GM19035 (cell line): ENCODE data around the gene TEX48.
A peak's percentile ranks its signal among the peaks of the same experiment; 100 is the strongest.

Source experiments
- ATAC-seq: cut with Tn5 transposase; IDR thresholded peaks from one replicate; pipeline ENCODE4 v1.9.1; 2021; ENCODE audit not compliant: unreplicated experiment

Gene TEX48

GRCh38 chr9:114626415-114627020 lies 55.5 kb downstream of the TEX48 start:
- ATAC-seq: no peak

GRCh38 chr9:114624677-114625076 lies 57.3 kb downstream of the TEX48 start:
- ATAC-seq: no peak

GRCh38 chr9:114621975-114622609 lies 59.9 kb downstream of the TEX48 start:
- ATAC-seq: no peak

GRCh38 chr9:114621561-114621960 lies 60.4 kb downstream of the TEX48 start:
- no peak for ATAC-seq

GRCh38 chr9:114619191-114619761 lies 62.7 kb downstream of the TEX48 start:
- no peak for ATAC-seq

- ATAC-seq: peak; percentile 65
Measured at GRCh38 chr9:114616684-114617520, 65.1 kb downstream of the TEX48 start.
